NB4 (cell line): Measurements from ENCODE around the gene LYSMD2.

Experiments used
- DNase-seq: peaks from one replicate; pipeline ENCODE4 v3.0.0; 2010; ENCODE audit warnings: low read depth
- H3K4me3 ChIP-seq: one replicate; pipeline ENCODE4 v1.5.1; 2011; ENCODE audit warnings: mild to moderate bottlenecking, low read depth, low read length, moderate library complexity
- CTCF ChIP-seq: IDR thresholded peaks from one replicate; pipeline ENCODE4 v1.5.1; 2012; ENCODE audit warnings: low read depth, low read length
- MAX ChIP-seq: IDR thresholded peaks from 2 replicates; pipeline ENCODE4 v1.6.1; 2011; ENCODE audit warnings: low read depth, low read length
- MYC ChIP-seq: IDR thresholded peaks from 2 replicates; pipeline ENCODE4 v1.6.1; 2011; ENCODE audit warnings: low read depth, low read length
- POLR2A ChIP-seq: IDR thresholded peaks from 2 replicates; pipeline ENCODE4 v1.6.1; 2011; ENCODE audit warnings: mild to moderate bottlenecking; ENCODE audit not compliant: insufficient read length; ENCODE audit errors: extremely low read depth

Gene LYSMD2

GRCh38 chr15:51775967-51776816 lies 38.7 kb upstream of the LYSMD2 start:
- H3K4me3 ChIP-seq = no peak overlapping the region
- peak; percentile 68 for DNase-seq

GRCh38 chr15:51774916-51775315 lies 37.5 kb upstream of the LYSMD2 start:
- H3K4me3 ChIP-seq = no peak overlapping the region
- no peak for DNase-seq
- TF ChIP-seq MAX = no peak
- TF ChIP-seq MYC = no peak
- no peak for TF ChIP-seq POLR2A

More at GRCh38 chr15:51775967-51776816, 38.7 kb upstream of the LYSMD2 start:
- TF ChIP-seq POLR2A = no peak
- TF ChIP-seq MYC = no peak
- no peak for TF ChIP-seq MAX
- peak; percentile 85 for TF ChIP-seq CTCF

- DNase-seq = no peak
- no peak overlapping the region for H3K4me3 ChIP-seq
- TF ChIP-seq POLR2A (no peak), MYC (no peak), MAX (no peak)
Measured at GRCh38 chr15:51771773-51772172, 34.3 kb upstream of the LYSMD2 start.

GRCh38 chr15:51770902-51771301 lies 33.4 kb upstream of the LYSMD2 start:
- no peak overlapping the region for H3K4me3 ChIP-seq
- TF ChIP-seq CTCF (no peak), MAX (no peak), MYC (no peak), POLR2A (no peak)
- no peak for DNase-seq

- no peak overlapping the region for H3K4me3 ChIP-seq
- peak; percentile 31 for DNase-seq
- no peak for TF ChIP-seq POLR2A
- no peak for TF ChIP-seq MAX
- TF ChIP-seq CTCF = no peak
Measured at GRCh38 chr15:51768018-51768417, 30.6 kb upstream of the LYSMD2 start.

GRCh38 chr15:51766341-51766740 lies 28.9 kb upstream of the LYSMD2 start:
- no peak overlapping the region for H3K4me3 ChIP-seq
- no peak for TF ChIP-seq MAX
- TF ChIP-seq CTCF = no peak
- no peak for TF ChIP-seq MYC
- no peak for TF ChIP-seq POLR2A
- DNase-seq = peak; percentile 8

- no peak for DNase-seq
- no peak overlapping the region for H3K4me3 ChIP-seq
- TF ChIP-seq CTCF (no peak), MYC (no peak), MAX (no peak), POLR2A (no peak)
Measured at GRCh38 chr15:51765751-51766150, 28.3 kb upstream of the LYSMD2 start.
